ENCODE results near the gene GATA3.

GATA3 gene

DNA sequence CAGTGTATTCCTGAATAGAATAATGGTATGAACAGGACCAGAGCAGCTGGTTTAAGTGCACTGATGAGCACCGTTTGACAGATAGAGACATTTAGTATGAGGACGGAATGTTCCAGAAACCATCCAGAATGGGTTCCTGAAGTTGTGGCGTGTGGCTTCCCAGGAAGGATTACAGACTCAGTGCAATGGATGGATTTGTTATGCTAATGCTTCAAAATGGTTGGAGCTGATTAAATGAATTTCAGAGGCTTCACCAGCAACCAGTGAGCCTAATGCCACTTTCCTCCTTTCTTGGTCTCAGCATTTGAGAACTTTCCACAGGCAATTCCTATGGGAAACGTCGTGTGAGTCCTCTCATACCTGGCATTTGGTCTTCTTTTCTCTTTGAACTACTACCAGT is 9.9 kb downstream of the GATA3 start:
- no peak for DNase-seq

DNA sequence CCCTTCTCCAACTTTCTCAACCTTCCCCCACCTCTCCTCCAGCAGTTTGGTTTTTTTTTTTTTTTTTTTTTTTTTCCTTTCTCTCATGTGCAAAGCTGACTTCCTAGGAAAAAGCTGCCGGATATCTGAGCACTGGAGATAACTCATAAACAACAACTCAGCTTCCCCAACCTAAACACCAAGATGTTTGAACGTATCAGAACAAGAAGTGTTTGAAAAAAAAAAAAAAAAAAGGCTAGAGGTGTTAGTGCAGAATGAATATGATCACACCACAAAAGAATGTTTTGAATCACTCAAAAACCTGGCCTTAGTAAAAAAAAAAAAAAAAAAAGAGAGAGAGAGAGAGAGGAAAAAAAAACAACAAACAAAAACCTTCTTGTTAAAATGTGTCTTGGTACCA is 11.2 kb downstream of the GATA3 start:
- no peak for DNase-seq

DNA sequence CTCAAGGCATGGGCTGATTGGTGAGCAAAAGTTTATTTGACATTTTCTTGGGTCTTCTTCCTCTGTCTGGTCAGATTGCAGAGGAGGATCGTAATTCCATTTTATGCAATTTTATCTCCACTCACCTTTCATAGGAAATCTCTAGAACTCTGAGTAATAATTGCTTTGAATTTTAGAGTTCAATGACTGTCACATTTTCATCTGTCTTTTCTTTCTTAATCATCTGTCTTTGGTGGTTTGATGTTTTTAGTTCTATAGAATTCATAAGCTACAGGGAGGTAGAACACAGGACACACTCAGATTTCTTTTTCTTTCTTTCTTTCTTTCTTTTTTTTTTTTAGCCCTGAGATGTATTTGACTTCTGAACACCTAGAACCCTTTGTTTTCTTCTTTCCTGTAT is 11.6 kb downstream of the GATA3 start:
- DNase-seq = no peak

GRCh38 chr10:8066797-8067196 is 12.3 kb downstream of the GATA3 start:
- DNase-seq = no peak

DNA sequence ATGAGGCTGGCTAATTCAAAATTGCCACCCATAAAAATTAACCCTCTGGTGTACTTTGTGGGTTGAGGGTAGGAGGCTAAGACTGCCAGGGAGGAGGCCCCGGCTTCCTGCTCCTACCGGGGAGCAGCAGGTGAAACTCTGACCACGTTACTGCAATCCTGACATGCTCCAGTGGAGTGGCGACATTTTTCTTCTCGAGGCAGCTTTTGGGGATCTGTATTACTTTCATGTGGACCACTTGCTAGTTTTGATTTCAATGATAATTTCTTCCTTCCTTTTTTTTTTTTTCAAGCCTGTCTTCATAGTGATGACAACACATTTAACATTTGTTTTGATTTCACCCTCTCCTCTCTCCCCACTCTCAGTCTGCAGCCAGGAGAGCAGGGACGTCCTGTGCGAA is 14.6 kb downstream of the GATA3 start:
- no peak for DNase-seq

DNA sequence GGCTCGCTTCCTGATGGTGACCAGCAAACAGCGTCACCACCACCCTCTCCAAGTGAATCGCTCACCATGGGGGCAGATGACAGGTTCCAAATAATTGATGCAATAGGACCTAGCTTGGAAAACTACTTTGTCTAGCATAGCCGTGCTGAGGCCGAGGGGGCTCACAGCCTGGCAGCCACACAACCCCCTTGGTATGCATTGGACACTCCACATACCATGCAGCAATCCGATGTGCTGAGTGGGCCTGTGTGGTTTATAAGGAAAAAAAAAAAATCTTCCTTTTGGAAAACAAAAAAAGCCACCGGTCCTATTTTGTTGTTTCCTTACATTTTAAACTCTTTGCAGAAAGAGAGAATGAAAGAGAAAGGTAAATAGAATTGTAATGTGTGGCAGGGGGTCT is 15.1 kb downstream of the GATA3 start:
- no peak for DNase-seq

DNA sequence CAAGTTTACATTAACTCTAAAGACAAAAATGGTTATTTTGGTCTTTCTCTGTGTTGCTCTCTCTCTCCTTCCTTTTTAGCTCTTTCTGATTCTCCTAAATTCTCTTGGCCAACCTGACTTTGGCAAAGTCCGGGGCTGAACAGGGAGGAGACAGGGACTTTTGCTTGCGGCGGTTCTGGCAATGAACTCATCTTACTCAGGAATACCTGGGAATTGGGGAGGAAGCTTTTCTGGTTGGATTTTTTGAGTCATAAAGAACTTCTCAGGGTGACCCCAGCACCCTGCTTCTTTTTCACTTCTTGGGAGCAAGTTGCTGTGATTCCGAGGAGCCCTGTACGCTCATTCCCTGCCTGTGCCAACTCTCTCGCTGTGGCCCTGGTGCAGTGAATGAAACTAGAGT is 16.0 kb downstream of the GATA3 start:
- DNase-seq = no peak

GRCh38 chr10:8071006-8071405 is 16.5 kb downstream of the GATA3 start:
- no peak for DNase-seq

DNA sequence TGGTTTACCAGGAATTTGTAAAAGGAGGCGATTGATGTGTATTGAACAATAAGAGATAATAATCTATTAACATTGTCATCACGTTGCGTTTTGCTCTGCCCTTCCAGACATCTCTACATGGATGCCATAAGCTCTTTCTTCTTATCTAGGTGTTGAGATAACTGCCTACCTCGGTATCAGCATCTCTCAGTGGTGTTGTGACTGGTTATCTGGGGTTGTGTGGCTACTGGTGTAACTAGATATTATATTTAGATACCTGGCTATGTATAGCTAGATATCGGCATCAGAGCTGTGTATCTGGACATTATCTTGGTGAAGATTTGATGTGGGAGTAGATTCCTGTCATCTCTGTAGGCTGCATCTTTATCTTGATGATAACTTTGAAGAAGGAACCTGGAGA is 17.2 kb downstream of the GATA3 start:
- DNase-seq = no peak

DNA sequence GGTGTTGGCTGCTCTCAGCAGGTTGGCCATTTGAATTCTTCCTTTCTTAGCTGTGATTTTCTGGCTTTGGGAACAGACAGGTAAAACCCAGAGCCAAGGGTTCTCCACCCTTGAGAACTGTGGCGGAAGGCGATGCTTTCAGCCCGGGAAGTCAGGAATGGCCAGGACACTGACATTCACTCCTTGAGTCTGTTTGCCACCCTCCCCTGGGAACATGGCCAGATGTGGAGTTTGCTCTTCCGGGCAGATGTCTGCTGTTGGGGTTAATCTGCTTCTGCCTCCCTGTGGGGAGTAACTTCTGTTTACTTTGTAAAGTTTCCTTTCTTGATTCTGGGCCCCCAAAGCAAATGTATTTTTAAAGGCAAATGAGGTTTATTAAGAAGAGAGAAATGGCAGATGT is 17.7 kb downstream of the GATA3 start:
- no peak for DNase-seq

DNA sequence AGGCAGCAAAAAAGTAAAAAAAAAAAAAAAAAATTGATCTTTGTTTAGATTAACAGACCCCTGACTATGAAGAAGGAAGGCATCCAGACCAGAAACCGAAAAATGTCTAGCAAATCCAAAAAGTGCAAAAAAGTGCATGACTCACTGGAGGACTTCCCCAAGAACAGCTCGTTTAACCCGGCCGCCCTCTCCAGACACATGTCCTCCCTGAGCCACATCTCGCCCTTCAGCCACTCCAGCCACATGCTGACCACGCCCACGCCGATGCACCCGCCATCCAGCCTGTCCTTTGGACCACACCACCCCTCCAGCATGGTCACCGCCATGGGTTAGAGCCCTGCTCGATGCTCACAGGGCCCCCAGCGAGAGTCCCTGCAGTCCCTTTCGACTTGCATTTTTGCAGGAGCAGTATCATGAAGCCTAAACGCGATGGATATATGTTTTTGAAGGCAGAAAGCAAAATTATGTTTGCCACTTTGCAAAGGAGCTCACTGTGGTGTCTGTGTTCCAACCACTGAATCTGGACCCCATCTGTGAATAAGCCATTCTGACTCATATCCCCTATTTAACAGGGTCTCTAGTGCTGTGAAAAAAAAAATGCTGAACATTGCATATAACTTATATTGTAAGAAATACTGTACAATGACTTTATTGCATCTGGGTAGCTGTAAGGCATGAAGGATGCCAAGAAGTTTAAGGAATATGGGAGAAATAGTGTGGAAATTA is 19.4 kb downstream of the GATA3 start:
- DNase-seq = no peak

DNA sequence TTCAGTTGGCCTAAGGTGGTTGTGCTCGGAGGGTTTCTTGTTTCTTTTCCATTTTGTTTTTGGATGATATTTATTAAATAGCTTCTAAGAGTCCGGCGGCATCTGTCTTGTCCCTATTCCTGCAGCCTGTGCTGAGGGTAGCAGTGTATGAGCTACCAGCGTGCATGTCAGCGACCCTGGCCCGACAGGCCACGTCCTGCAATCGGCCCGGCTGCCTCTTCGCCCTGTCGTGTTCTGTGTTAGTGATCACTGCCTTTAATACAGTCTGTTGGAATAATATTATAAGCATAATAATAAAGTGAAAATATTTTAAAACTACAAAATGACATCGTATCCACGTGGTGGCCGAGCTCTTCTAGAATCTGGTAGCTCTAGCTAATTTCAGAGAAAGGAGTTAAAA is 20.4 kb downstream of the GATA3 start:
- DNase-seq = no peak

DNA sequence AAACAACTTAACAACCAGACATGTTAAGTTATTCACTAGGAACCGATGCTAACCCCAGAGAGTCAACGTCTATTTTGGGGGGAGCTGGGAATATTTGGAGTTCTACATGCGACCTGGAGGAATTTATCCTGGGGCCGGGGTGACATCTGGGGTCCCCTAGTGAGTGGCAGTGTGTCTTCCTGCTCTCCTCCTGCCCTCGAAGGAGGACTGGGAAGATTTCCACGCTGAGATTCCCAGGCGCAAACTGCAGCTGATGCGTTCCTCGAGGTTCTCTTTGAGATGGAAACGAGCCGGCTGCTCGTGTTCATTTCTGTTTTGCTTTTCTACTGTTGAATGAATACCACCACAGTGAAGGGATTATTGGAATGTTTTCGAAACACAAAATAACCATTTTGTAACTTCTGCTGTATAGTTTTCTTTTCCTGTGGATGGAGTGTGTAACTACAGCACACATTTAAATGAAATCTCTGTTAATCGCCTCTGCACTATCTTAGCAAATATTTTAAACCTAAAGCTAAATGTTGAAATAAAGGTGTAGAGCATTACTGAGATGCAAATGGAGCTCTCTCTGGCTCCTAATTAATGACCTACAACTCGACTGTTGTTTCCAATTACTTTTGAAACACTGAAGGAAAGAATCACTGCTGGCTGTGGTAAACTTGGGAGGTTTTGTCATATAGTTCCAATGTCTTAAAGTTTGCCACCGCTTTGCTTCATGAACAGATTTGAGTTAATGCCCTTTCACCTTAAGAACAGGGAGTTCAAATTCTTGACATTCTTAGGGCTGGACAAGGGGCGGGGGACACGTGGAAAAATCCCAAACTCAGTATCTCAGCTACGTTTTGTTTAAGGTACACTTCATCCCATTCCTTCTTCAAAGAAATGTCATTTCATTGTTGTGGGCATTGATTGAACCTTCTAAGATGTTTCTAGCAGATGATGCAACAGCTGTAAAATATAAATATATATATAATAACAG is 21.1 kb downstream of the GATA3 start:
- no peak for DNase-seq

DNA sequence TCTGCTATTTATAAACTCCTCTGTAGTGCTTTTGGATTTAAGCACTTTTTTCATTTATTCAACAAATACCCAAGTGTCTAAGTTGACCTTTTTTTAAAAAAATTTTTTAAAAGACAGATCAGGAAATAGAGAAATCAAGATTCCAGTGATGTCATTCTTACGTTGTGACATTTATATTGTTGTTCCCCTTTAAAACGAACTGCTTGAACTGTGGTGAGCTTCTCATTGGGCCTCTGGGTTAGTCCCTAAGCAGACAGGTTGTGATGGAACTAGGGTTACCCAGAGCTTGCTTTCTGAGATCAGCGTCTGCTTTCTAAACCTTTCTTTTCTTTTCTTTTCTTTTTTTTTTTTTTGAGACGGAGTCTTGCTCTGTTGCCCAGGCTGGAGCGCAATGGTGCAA is 22.4 kb downstream of the GATA3 start:
- no peak for DNase-seq

- no peak for DNase-seq
Measured at GRCh38 chr10:8078027-8078426, 23.5 kb downstream of the GATA3 start.

DNA sequence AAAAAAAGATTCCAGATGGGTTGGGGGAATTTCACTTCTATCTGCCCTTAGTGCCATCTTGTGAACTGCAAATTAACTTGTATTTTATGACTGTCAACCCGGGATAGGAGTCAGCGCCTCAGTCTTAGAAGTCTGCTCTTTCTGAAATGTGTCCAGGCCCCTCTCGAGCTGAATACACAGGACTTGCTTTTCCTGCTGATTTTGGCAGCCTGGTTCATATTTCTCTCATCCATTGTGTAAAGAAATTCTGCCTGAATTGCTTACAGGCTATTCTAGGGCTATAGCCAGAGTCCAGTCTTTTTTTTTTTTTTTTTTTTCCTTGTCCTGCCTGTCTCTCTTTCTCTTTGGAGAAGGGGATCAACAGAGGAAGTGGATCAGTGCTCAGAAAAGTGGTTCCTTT is 24.6 kb downstream of the GATA3 start:
- no peak for DNase-seq

DNA sequence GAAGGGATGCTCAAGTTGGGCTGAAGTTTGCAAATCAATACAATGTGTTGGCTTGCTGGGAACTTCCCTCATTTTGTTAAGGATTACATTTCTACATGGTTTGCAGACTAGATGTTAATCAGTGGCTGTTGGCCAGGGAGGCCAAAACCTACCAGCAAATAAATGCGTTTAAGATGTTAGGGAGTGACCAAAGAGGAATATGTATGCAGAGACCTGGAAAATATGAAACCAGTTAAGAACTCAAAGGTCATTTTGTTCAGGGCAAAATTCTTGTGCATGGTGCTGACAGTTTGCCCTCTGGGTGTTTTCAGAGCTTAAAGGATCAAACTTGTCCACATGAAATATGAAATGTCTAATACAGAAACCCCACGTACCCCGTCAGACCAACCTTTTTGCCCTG is 30.3 kb downstream of the GATA3 start:
- DNase-seq = no peak

DNA sequence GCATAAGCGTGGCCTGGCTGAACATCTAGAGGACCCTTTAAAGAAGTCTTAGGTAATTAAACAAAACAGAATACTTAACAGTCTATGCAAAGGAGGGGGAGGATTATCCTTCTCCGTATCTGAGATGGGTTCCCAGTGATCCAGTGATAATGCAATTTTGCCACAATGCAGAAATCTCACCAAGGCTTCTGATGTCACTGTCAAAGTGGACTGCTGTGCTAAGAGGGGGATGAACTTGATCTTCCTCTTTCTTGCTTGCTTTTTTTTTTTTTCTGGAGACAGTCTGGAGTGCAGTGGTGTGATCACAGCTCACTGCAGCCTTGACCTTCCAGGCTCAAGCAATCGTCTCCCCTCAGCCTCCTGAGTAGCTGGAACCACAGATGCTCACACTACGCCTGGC is 30.8 kb downstream of the GATA3 start:
- DNase-seq = no peak

GRCh38 chr10:8086315-8086714 is 31.8 kb downstream of the GATA3 start:
- DNase-seq = no peak

DNA sequence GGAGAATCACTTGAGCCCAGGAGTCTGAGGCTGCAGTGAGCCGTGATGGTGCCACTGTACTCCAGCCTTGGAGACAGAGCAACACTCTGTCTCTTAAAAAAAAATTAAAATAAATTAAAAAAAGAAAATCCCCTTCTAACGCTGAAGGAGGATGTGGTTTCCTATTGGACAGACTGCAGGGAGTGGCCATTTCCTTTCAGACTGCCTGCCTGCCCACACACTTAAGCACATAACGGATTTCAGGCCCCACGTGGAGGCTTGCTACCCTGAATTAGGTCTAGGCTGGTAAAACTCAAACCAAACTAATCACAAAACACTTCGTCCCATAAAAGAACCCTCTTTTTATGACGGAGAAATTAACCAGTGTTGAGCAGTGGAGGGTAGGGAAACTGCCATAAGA is 34.0 kb downstream of the GATA3 start:
- DNase-seq = no peak

DNA sequence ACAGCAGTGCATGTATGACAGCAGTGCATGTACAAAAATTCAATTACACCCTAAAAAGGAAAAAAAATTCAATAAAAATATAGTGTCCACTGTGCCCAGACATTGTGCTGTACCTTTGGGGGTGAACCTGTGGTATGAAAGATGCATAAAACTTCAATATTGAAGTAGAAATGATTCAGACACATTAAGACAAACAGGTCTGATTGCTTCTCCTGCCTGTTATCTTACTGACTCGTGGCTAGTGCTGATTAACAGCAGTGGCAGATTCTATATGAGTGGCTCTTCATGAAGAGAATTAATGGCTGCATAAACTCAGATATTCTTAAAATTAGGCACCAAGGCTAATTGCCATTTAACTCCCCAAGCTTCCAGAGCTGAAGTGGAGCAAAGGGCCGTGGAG is 37.9 kb downstream of the GATA3 start:
- no peak for DNase-seq

DNA sequence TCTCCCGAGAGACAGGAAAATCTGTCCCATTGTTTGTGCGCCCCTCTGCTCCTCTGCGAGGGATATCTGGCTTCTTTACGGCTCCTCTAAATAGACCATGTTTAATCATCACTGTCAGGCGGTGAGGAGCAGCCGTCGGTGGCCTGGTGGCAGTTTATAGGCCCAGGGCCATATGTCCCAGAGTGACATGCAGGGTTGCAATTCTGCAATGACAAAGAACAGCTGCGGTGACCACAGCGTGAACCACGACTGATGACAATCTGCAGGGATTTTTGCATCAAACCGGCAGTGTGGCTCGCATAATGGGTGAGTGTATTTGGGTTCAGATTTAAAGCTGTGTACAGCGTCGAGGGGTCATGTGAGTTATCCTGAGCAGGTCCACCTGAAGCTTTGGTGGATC is 41.5 kb downstream of the GATA3 start:
- DNase-seq = no peak

DNA sequence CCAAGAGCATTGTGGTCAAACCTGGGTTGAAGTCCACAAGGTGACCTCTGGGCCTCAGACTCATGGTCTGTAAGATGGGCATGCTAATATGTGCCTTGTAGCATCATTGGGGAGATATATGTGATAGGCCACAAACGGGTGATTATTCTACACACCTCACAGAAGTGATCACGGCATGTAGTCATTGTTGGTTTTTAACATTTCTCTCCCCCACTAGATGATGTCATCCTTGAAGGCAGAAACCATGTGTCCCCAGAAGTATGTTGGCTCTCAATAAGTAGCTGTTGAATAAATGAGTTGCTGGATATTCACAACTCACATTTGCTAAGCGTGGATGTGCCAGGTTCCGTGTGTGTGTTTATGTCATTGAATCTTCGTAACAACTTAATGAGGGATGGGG is 42.4 kb downstream of the GATA3 start:
- DNase-seq = no peak

Measured in hypothalamus (tissue), 51 donors.